Neuronal stem cell (in vitro differentiated cells): Measurements from ENCODE around the gene VWF.
"Not testable (repeated sequence)": the region's sequence is repeated elsewhere in the genome, so short reads cannot be mapped to it uniquely, and the experiment has no call there.

ENCODE experiments used
- DNase-seq: peaks from one replicate; pipeline ENCODE4 v3.0.0-alpha.2; 2013; ENCODE audit warnings: low spot score
- H2AFZ ChIP-seq: one replicate; pipeline ENCODE4 v1.6.1; 2013; ENCODE audit warnings: mild to moderate bottlenecking, low read length, inconsistent platforms
- H2AK5ac ChIP-seq: 2 replicates; pipeline ENCODE4 v1.6.1; 2013; ENCODE audit warnings: low read depth, mild to moderate bottlenecking, inconsistent platforms, low read length, moderate library complexity, mixed read lengths
- H2BK120ac ChIP-seq: 2 replicates; pipeline ENCODE4 v1.6.1; 2013; ENCODE audit warnings: low read depth, mild to moderate bottlenecking, inconsistent platforms, low read length, moderate library complexity, mixed read lengths
- H2BK12ac ChIP-seq: one replicate; pipeline ENCODE4 v1.6.1; 2013; ENCODE audit warnings: low read length, inconsistent platforms
- H2BK15ac ChIP-seq: 2 replicates; pipeline ENCODE4 v1.6.1; 2013; ENCODE audit warnings: mild to moderate bottlenecking, low read length, inconsistent platforms, mixed read lengths
- H2BK5ac ChIP-seq: one replicate; pipeline ENCODE4 v1.6.1; 2013; ENCODE audit warnings: inconsistent platforms, mild to moderate bottlenecking, low read length, moderate library complexity
- H3K14ac ChIP-seq: one replicate; pipeline ENCODE4 v1.6.1; 2013; ENCODE audit warnings: low read length, inconsistent platforms
- H3K18ac ChIP-seq: 2 replicates; pipeline ENCODE4 v1.6.1; 2013; ENCODE audit warnings: low read length, inconsistent platforms
- H3K23ac ChIP-seq: 2 replicates; pipeline ENCODE4 v1.6.1; 2013; ENCODE audit warnings: low read depth, mild to moderate bottlenecking, mixed read lengths, low read length, inconsistent platforms; ENCODE audit not compliant: poor library complexity
- H3K27ac ChIP-seq: replicated peaks from 3 replicates; pipeline ENCODE4 v1.5.1; 2013; ENCODE audit warnings: low read length, inconsistent platforms
- H3K27me3 ChIP-seq, 3 experiments: 2 replicates each; pipeline ENCODE4 v1.6.1; 2013; ENCODE audit warnings: low read length in 3 of 3, mild to moderate bottlenecking in 2 of 3, inconsistent platforms in 1 of 3, low read depth in 1 of 3, mixed read lengths in 1 of 3, moderate library complexity in 1 of 3; ENCODE audit not compliant: control insufficient read depth in 3 of 3, insufficient read depth in 3 of 3
- H3K36me3 ChIP-seq, 2 donors: replicated peaks in 1 of 2; 2 replicates each; pipeline ENCODE4 v1.6.1; 2013; ENCODE audit warnings: low read length in 2 of 2; ENCODE audit not compliant: control insufficient read depth in 2 of 2, insufficient read depth in 2 of 2
- H3K4ac ChIP-seq: 2 replicates; pipeline ENCODE4 v1.6.1; 2013; ENCODE audit warnings: inconsistent platforms, mild to moderate bottlenecking, low read length, moderate library complexity
- H3K4me1 ChIP-seq, 2 donors: 1 replicate in 1 of 2; 2 replicates in 1 of 2; pipeline ENCODE4 v1.6.1; 2013; ENCODE audit warnings: low read length in 2 of 2, low read depth in 1 of 2; ENCODE audit not compliant: control insufficient read depth in 2 of 2, insufficient read depth in 1 of 2
- H3K4me2 ChIP-seq: one replicate; pipeline ENCODE4 v1.6.1; 2013; ENCODE audit warnings: mild to moderate bottlenecking, low read length, inconsistent platforms; ENCODE audit not compliant: insufficient read depth, poor library complexity, severe bottlenecking
- H3K4me3 ChIP-seq, 2 donors: 2 replicates each; pipeline ENCODE4 v1.5.1; 2013; ENCODE audit warnings: low read length in 2 of 2, mild to moderate bottlenecking in 2 of 2, inconsistent platforms in 1 of 2, moderate library complexity in 1 of 2
- H3K79me1 ChIP-seq: one replicate; pipeline ENCODE4 v1.6.1; 2013; ENCODE audit warnings: low read depth, mild to moderate bottlenecking, inconsistent platforms, low read length, moderate library complexity
- H3K9ac ChIP-seq: one replicate; pipeline ENCODE4 v1.6.1; 2013; ENCODE audit warnings: mild to moderate bottlenecking, low read depth, low read length, inconsistent platforms; ENCODE audit not compliant: poor library complexity
- H3K9me3 ChIP-seq, 2 donors: replicated peaks in 1 of 2; 2 replicates each; pipeline versions ENCODE3 to v1.6.1; 2013; ENCODE audit warnings: low read length in 2 of 2, mild to moderate bottlenecking in 2 of 2, inconsistent platforms in 1 of 2, low read depth in 1 of 2, mixed read lengths in 1 of 2, moderate library complexity in 1 of 2; ENCODE audit not compliant: control insufficient read depth in 2 of 2, insufficient read depth in 1 of 2
- H4K8ac ChIP-seq: one replicate; pipeline ENCODE4 v1.6.1; 2013; ENCODE audit warnings: low read depth, mild to moderate bottlenecking, inconsistent platforms, low read length, moderate library complexity
- H4K91ac ChIP-seq: one replicate; pipeline ENCODE4 v1.6.1; 2013; ENCODE audit warnings: low read length, low read depth, mild to moderate bottlenecking, inconsistent platforms; ENCODE audit not compliant: poor library complexity
- WGBS, 2 donors: extraction: QIAGEN DNeasy Blood & Tissue Kit; methylation state at CpG; one replicate each; pipeline ENCODE4 v1.1.7; 2013; ENCODE audit warnings: missing lambda C conversion rate in 2 of 2, mixed read lengths in 1 of 2; ENCODE audit not compliant: insufficient read length in 2 of 2, insufficient replicate concordance in 1 of 2; ENCODE audit errors: extremely low coverage in 2 of 2; 5-methylcytosine and 5-hydroxymethylcytosine counted together

VWF gene

DNA sequence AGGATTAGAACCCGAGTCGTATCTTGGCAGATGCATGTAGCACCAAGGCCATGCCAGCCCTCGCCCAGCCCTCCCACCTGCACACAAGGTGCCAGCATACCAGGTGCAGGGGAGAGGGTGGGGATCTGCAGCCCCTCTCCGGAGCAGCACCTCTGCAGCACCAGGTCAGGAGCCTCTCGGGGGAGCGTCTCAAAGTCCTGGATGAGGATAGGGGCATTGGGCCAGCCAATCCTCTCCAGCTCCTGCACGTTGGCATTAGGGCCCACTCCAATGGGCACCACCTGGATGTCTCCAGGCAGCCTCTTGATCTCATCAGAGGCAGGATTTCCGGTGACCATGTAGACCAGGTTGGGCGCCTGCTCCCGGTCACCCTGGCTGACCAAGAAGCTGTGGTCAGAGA is 106.2 kb downstream of the VWF start:
- no peak overlapping the region for H4K8ac ChIP-seq
- no peak overlapping the region for H3K4me2 ChIP-seq
- H2BK12ac ChIP-seq = no peak overlapping the region
- no peak overlapping the region for H4K91ac ChIP-seq
- no CpG with 5 or more reads among the region's 10 CpGs for WGBS, 2 donors
- H2BK5ac ChIP-seq = peak overlapping the region; percentile 53
- no peaks in the 10 kb centered on the region for H3K9me3 ChIP-seq
- H3K4ac ChIP-seq = no peak overlapping the region
- H3K23ac ChIP-seq = peak overlapping the region; percentile 2
- H3K14ac ChIP-seq = no peak overlapping the region
- H3K9ac ChIP-seq = no peak overlapping the region
- no peaks in the 10 kb centered on the region for H3K36me3 ChIP-seq
- H3K4me1 ChIP-seq = no peaks in the 10 kb centered on the region
- no peak overlapping the region for H3K4me3 ChIP-seq
- no peak overlapping the region for H2AK5ac ChIP-seq
- no peak overlapping the region for H2BK120ac ChIP-seq
- H3K27me3 ChIP-seq = no peaks in the 10 kb centered on the region
- H3K27ac ChIP-seq = no peak overlapping the region
- H2BK15ac ChIP-seq = no peak overlapping the region
- H2AFZ ChIP-seq = no peak overlapping the region
- no peak for DNase-seq
- H3K18ac ChIP-seq = peak overlapping the region; percentile 76
- H3K79me1 ChIP-seq = no peaks in the 10 kb centered on the region

- Histone ChIP-seq H3K27me3 (no peaks in the 10 kb centered on the region), H3K23ac (no peak overlapping the region), H3K27ac (no peak overlapping the region), H4K91ac (no peak overlapping the region), H2BK5ac (no peak overlapping the region), H3K4me1 (no peaks in the 10 kb centered on the region), H3K79me1 (no peaks in the 10 kb centered on the region), H3K4me2 (no peak overlapping the region), H3K9me3 (no peaks in the 10 kb centered on the region), H2BK12ac (no peak overlapping the region), H3K36me3 (no peaks in the 10 kb centered on the region), H3K18ac (no peak overlapping the region), H2BK15ac (no peak overlapping the region), H4K8ac (no peak overlapping the region), H3K14ac (no peak overlapping the region), H2AFZ (no peak overlapping the region), H3K4me3 (no peak overlapping the region), H3K4ac (no peak overlapping the region), H2AK5ac (no peak overlapping the region), H2BK120ac (no peak overlapping the region), H3K9ac (no peak overlapping the region)
- DNase-seq = no peak
- WGBS, 2 donors = no CpG with 5 or more reads among the region's 7 CpGs
Measured at GRCh38 chr12:6016756-6017155, 107.7 kb downstream of the VWF start.

DNA sequence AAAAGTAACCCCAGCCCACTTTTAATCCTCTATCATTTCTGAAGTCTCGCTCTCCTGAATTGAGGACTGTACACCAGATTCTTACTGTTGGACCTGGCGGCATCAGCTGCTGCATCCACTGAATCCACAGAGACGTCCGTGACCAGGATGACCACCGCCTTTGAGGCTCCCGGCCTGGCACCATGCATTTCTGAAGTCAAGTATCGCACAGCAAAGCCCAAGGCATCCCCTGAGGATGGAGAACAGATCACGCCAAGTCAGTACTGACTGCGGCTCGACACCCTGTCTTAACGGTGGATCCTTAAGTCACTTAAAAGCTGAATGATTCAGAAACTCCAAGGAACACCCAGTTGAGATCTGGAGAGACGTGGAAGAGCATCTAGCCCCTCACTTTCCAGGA is 108.5 kb downstream of the VWF start:
- not testable (repeated sequence) for H4K8ac ChIP-seq, H3K4ac ChIP-seq, H3K36me3 ChIP-seq, H2BK12ac ChIP-seq, H4K91ac ChIP-seq, H3K27me3 ChIP-seq, H3K79me1 ChIP-seq, H3K4me2 ChIP-seq, H3K23ac ChIP-seq, DNase-seq, H2AK5ac ChIP-seq, H3K27ac ChIP-seq, H2BK15ac ChIP-seq, H3K4me1 ChIP-seq, H2BK120ac ChIP-seq, H2AFZ ChIP-seq, H3K9me3 ChIP-seq, H2BK5ac ChIP-seq, H3K18ac ChIP-seq, H3K9ac ChIP-seq, H3K4me3 ChIP-seq
- peak overlapping the region; percentile 21 for H3K14ac ChIP-seq
- no CpG with 5 or more reads among the region's 12 CpGs for WGBS, 2 donors

GRCh38 chr12:6015271-6015670 is 109.2 kb downstream of the VWF start:
- not testable (repeated sequence) for H4K8ac ChIP-seq, H3K4me2 ChIP-seq, H2BK5ac ChIP-seq, H2AFZ ChIP-seq, DNase-seq, H4K91ac ChIP-seq, H3K4me3 ChIP-seq, H3K4me1 ChIP-seq, H2BK15ac ChIP-seq, H2AK5ac ChIP-seq, H3K14ac ChIP-seq, H3K18ac ChIP-seq, H3K79me1 ChIP-seq, H2BK120ac ChIP-seq, H3K9me3 ChIP-seq, H3K9ac ChIP-seq, H3K27ac ChIP-seq, H3K23ac ChIP-seq, H2BK12ac ChIP-seq, H3K27me3 ChIP-seq, H3K36me3 ChIP-seq, H3K4ac ChIP-seq
- no CpG with 5 or more reads among the region's 3 CpGs for WGBS, 2 donors
